AG04450 (cell line): ENCODE results near the gene JPH2. TPM values are rescaled to one million over a fixed set of nuclear protein-coding genes. Genes with fewer than 3 reads are reported as not detected.

ENCODE experiments used
- CTCF ChIA-PET: fragments of 300-600, 350-600 bp; formaldehyde crosslinking; extraction: SDS; loops from one replicate; lab custom pipeline; 2022; ENCODE audit warnings: antibody characterized with exemption, inconsistent platforms; lab: Charles Lee
- POLR2A ChIA-PET: fragments of 350-600 bp; formaldehyde crosslinking; extraction: SDS; loops from one replicate; lab custom pipeline; 2021; ENCODE audit warnings: antibody characterized with exemption, inconsistent platforms; lab: Yijun Ruan, JAX
- DNase-seq: peaks from one replicate; pipeline ENCODE4 v3.0.0-alpha.2; 2011; ENCODE audit warnings: low read depth, low spot score
- H3K27ac ChIP-seq: one replicate; pipeline ENCODE4 v1.5.1; 2012; ENCODE audit warnings: low read depth, low read length, control low read depth
- H3K27me3 ChIP-seq: one replicate; pipeline ENCODE4 v1.6.0; 2012; ENCODE audit warnings: low read length; ENCODE audit not compliant: control insufficient read depth, insufficient read depth
- H3K4me3 ChIP-seq: 2 replicates; pipeline ENCODE4 v1.5.1; 2011; ENCODE audit warnings: mild to moderate bottlenecking, low read depth, low read length, control low read depth
- H3K9me3 ChIP-seq: 2 replicates; pipeline ENCODE4 v1.5.1; 2012; ENCODE audit warnings: low read length; ENCODE audit not compliant: control insufficient read depth, insufficient read depth
- polyA plus RNA-seq: library from polyadenylated mRNA; depleted of rRNA; stranded (reverse); fragments of >200 nt; gene quantifications from 2 replicates; pipeline ENCODE4 v1.2.3, GENCODE V29; 2011
- TF ChIP-seq, protein P1 (sequence below): IDR thresholded peaks from 2 replicates; pipeline ENCODE4 v1.5.1; 2011; ENCODE audit warnings: low read depth, low read length, control low read depth, inconsistent platforms

Gene JPH2
- polyA plus RNA-seq, 1 experiment: 1.3 TPM

- no peak for DNase-seq
- no peak overlapping the region for H3K27ac ChIP-seq
- ChIA-PET CTCF (interaction anchor here (0.8 to 7.6 kb wide), 6 partner anchors 8 to 632 kb away, joined by 3 to 197 read pairs (median 4); no protein-coding TSS in a partner anchor), POLR2A (no interaction called here)
- H3K27me3 ChIP-seq: no peaks in the 10 kb centered on the region
- TF ChIP-seq, protein P1, sequence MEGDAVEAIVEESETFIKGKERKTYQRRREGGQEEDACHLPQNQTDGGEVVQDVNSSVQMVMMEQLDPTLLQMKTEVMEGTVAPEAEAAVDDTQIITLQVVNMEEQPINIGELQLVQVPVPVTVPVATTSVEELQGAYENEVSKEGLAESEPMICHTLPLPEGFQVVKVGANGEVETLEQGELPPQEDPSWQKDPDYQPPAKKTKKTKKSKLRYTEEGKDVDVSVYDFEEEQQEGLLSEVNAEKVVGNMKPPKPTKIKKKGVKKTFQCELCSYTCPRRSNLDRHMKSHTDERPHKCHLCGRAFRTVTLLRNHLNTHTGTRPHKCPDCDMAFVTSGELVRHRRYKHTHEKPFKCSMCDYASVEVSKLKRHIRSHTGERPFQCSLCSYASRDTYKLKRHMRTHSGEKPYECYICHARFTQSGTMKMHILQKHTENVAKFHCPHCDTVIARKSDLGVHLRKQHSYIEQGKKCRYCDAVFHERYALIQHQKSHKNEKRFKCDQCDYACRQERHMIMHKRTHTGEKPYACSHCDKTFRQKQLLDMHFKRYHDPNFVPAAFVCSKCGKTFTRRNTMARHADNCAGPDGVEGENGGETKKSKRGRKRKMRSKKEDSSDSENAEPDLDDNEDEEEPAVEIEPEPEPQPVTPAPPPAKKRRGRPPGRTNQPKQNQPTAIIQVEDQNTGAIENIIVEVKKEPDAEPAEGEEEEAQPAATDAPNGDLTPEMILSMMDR: no peak
- H3K9me3 ChIP-seq: no peaks in the 10 kb centered on the region; the same call in 1 of the 2 replicates
- H3K4me3 ChIP-seq: no peak overlapping the region
Observed at GRCh38 chr20:44081888-44082287, 105.1 kb downstream of the JPH2 start.

GRCh38 chr20:44081476-44081875, 105.5 kb downstream of the JPH2 start:
- Histone ChIP-seq H3K4me3 (no peak overlapping the region), H3K9me3 (no peaks in the 10 kb centered on the region; the same call in 1 of the 2 replicates), H3K27me3 (no peaks in the 10 kb centered on the region), H3K27ac (no peak overlapping the region)
- CTCF ChIA-PET: interaction anchor here (0.8 to 7.6 kb wide), 6 partner anchors 8 to 632 kb away, joined by 3 to 197 read pairs (median 4); no protein-coding TSS in a partner anchor
- POLR2A ChIA-PET: no interaction called here
- no peak for DNase-seq
- TF ChIP-seq, protein P1: no peak

DNA sequence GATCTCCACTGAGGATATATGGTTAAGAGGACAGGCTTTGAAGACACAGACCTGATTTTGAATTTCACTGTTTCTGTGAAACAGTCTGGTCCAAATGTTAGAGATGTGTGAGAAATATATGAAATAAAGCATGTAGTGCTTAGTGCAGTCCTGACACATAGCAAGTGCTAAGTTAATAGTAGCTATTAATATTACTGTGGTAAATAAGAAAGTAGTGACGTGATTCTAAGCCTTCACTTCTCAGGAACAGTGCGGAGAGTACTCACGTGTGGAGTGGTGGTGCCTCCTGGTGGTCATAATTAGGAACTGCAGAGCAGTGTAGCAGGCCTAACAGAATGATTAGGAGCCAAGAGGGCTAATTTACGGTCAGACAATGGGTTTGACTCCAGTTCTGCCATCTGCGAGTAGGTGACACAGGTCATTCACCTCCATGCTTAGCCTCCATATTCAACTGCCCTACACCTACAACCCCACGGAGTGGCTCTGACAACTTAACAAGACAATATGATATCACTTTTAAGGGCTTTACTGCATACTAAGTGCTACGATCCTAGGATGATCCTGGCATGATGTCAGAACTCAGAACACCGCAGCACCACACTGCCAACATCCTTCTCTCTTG, 106.2 kb downstream of the JPH2 start:
- Histone ChIP-seq H3K27ac (peak overlapping the region; percentile 42), H3K9me3 (no peaks in the 10 kb centered on the region; the same call in 1 of the 2 replicates), H3K27me3 (no peaks in the 10 kb centered on the region), H3K4me3 (no peak overlapping the region)
- POLR2A ChIA-PET: interaction anchor here (1.1 kb wide), 1 partner anchor 330 kb away, joined by 4 read pairs; no protein-coding TSS in a partner anchor
- TF ChIP-seq, protein P1: peak; percentile 98
- CTCF ChIA-PET: interaction anchor here (0.6 to 7.6 kb wide), 64 partner anchors 9 to 646 kb away, joined by 3 to 197 read pairs (median 4); partner anchors contain the start of genes GTSF1L and SRSF6
- DNase-seq: peak; percentile 61

DNA sequence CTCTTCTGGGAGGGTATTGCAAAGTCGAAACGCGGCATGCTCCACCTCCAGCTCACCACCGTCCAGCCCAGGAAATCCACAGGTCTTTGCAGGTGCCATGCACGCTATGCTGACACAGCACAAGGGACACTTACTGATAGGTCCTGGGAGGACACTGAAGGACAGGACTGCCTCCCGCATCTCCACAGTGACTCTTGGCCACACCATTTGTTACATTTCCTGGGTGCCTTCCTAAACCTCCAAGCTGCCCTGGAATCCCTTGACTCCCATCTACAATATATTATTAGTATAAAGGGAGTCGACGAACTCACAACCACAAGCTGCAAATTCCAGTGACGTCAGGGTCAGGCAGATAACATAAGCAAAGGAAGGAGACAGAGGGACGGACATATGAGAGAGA, 106.9 kb downstream of the JPH2 start:
- no peak overlapping the region for H3K4me3 ChIP-seq
- TF ChIP-seq, protein P1: no peak
- CTCF ChIA-PET: interaction anchor here (0.6 to 7.6 kb wide), 62 partner anchors 8 to 647 kb away, joined by 3 to 197 read pairs (median 4); partner anchors contain the start of genes GTSF1L and SRSF6
- POLR2A ChIA-PET: interaction anchor here (1.1 kb wide), 1 partner anchor 329 kb away, joined by 4 read pairs; no protein-coding TSS in a partner anchor
- no peaks in the 10 kb centered on the region for H3K27me3 ChIP-seq
- no peak for DNase-seq
- H3K9me3 ChIP-seq: no peaks in the 10 kb centered on the region; the same call in 1 of the 2 replicates
- H3K27ac ChIP-seq: no peak overlapping the region

- no peak for DNase-seq
- H3K27ac ChIP-seq: no peak overlapping the region
- no peaks in the 10 kb centered on the region for H3K9me3 ChIP-seq
- POLR2A ChIA-PET: no interaction called here
- no peak overlapping the region for H3K4me3 ChIP-seq
- no peaks in the 10 kb centered on the region for H3K27me3 ChIP-seq
- CTCF ChIA-PET: interaction anchor here (0.6 to 7.6 kb wide), 5 partner anchors 10 to 541 kb away, joined by 3 to 197 read pairs (median 17); no protein-coding TSS in a partner anchor
- TF ChIP-seq, protein P1: no peak
Observed at GRCh38 chr20:44079291-44079690, 107.7 kb downstream of the JPH2 start.
